HTERT RPE-1 (cell line): ENCODE data around the gene MCC.

Source experiments
- in situ Hi-C: fragments of 300-500 bp; cut with MboI; formaldehyde crosslinking; loops from 4 replicates; pipeline ENCODE4 v1.14.3; 2020; ENCODE audit warnings: low sequenced_read_pairs

The MCC gene

DNA sequence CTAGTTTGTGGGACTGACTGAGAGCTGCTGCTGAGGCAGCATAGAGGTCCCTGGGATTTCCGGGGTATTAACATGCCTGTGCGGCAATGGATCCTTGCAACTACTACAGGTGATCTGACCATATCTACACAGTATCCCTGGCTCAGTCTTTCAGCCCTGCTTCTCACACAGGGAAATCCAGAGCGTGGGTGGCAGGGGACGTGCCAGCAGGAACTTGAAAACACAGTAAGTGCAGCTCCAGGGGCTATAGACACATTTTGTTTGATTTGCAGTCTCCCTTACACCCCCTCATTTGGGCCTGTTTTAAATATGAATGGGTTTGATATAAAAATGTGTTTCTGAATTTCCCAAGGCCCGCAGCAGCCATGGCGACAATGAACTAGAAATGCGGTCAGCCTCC lies 302.2 kb downstream of the MCC start:
- in situ Hi-C loops, result no loop called here

- in situ Hi-C loops, result no loop called here
Measured at GRCh38 chr5:113183694-113184093, 304.6 kb downstream of the MCC start.

DNA sequence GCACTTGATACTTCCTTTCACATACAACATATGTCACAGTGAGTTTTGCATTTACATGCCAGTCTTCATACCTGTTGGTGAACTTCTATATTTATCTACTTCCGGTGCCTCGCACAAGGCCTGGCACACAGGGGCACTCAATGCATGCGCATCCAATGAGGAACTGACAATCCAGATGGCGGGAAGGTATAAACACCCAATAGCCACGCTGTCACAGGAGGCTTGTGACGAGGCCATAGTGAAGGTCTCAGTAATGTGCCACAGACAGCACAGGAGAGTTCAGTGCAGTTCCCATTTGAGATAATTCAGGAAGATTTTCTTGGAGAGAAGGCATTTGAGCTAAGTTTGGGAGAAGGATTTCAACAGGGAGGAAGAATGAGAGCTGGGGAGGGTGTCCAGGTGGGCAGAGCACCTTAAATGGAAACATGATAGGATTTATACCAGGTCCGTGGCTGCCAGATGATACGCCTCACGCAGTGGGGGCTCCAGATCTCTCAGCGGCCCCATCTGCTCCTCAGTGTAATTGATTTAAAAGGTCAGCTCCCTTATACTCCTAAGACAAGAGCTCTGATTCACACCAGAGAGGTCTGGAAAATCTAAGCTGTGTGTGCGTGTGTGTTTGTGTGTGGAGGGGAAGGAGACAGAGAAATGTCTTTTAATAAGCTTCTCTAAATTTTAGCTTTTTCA lies 305.5 kb downstream of the MCC start:
- in situ Hi-C loops, result no loop called here

DNA sequence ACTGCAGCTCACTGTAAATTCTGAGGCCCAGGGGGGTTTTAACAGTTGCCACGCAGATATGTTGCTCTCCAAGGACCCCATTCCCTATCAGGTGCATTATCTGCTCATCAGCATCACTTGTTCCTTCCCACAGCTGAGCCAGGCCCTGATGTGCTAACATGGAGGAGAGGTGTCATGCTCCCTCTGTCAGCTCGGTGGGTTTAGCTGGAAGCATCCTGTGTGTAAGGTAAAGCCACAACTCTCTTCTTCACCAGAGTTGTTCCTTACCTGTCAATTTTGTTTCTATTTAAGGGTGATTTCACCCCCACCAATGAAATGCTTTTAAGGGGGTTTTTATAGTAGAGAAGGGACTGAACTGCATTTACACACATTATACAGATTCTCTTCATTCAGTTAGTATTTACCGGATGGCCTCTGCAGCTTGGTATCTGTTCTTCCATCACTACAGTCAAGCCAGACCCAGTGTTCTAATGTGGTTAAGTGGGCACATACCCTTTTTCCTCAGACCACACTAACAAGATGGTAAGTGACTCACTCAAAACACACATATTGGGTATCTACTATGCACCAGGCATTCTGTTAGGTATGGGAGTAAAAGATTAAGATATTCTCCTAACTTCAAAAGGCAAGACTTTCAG lies 306.3 kb downstream of the MCC start:
- in situ Hi-C loops, result no loop called here

GRCh38 chr5:113181409-113181808 lies 306.8 kb downstream of the MCC start:
- in situ Hi-C loops, result no loop called here

DNA sequence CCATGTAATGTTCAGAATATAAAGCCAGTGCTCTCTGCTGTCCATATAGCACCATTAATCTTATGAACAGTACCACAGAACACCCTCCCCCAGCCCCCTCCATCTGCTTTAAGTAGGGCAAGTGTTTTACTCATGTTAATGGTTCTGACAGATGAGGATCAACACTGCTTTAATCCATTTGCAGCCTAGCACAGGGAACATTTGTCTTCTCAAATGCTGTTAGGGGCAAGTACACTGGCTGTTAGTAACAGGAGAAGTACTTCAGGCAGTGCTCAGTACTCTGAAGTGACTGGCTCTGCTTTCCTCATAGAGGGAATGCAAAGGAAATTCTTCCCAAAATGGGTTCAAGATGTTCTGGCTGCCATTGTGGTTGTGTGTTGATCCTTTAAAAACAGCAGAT lies 309.1 kb downstream of the MCC start:
- in situ Hi-C loops, result no loop called here

DNA sequence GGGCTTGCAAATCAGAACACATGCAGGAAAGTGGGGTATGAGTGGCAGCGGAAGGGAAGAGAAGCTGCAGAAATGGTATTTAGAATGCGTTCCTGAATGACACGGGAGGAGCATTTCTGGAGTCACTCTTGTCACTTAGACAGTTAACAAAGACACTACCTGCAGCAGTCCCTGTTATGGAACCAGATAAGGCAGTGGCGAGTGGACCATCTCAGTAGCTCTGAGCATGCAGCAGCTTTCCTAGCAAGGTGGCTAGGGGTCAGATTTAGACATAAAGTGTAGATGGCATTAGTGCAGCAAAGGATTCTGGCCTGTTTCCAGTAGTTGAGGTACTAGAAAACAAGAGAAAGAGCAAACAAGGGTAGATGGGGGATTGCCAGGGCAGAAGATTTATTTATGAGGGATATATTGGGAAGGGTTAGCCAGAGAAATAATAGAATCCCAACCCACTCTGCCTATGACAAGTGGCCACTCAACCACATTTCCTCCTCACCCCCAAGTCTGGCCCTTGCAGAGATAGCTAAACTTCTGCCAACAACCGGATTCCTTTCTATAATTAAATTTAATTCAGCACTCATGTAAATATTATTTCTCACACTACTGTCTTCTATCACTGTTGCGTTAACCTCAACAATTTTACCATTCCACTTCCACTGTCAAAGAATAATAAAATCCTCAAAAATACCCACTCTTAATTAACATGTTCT lies 310.0 kb downstream of the MCC start:
- in situ Hi-C loops, result no loop called here

DNA sequence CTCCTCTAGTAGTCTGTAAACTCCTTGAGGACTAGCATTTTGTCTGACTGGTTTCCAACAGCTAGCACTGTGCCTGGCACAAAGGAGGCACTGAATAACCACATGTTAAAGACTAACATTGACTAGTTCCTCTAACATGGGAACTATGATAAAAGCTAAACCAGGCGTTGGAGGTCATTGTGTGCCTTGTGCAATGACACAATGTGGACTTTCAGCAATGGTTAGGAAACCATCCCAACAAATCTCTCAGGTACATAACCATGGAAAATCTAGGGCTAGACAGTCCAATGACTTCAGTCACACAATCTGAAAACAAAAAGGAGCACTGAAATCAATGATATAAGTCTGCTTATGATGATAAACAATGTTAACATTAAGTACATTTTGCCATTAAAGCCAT lies 311.0 kb downstream of the MCC start:
- in situ Hi-C loops, result no loop called here

DNA sequence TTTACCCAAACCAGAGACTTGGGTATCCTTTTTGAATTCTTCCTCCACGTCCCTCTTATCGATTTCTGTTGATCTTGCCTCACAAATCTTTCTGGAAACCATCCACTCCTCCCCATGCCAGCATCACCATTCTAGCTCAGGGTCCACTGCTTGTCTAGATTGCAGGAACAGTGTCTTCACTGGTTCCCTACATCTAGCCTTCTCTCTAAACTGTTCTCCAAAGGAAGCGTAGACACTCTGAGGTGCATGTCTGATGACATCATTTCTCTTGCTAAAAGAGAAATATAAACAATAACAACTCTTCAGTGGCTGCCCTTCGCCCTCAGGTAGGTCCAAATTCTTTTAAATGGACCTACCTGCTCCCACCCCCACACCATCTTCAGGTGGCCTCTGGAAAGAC lies 311.5 kb downstream of the MCC start:
- in situ Hi-C loops, result no loop called here

GRCh38 chr5:113176196-113176595 lies 312.1 kb downstream of the MCC start:
- in situ Hi-C loops, result no loop called here

GRCh38 chr5:113172231-113172826 lies 315.9 kb downstream of the MCC start:
- in situ Hi-C loops, result no loop called here

DNA sequence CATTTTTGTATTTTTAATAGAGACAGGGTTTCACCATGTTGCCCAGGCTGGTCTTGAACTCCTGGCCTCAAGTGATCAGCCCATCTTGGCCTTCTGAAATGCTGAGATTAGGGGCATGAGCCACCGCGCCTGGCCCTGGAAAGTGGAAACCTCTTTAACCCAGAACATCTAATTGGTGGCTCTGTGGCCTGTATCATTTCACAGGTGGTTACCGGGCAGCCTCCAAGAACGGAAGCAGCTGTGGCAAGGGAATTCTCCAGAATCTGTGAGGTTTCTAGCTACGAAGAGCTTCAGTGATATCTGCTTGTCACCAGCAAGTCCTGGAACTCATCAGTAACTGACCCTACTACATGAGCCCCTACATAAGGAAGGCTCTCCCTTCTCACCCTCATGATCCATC lies 316.7 kb downstream of the MCC start:
- in situ Hi-C loops, result no loop called here

DNA sequence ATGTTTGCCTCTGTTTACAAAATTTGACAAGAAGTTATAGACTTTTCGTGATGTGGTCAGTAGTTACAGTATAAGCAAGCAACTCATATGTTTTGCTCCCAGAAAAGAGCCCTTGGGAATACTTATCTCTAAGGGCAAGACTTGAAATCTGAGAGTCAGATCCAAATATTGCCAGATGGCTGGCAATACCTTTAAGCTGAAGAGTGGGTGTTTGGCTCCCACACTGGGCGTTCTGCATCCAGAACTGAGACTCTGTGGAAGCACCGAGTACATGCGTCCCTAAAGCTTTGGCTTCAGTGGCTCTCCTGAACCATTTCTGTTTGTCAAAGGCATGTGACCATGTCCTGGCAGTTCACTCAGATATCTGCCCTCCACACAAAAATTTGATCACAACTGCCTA lies 317.5 kb downstream of the MCC start:
- in situ Hi-C loops, result no loop called here

DNA sequence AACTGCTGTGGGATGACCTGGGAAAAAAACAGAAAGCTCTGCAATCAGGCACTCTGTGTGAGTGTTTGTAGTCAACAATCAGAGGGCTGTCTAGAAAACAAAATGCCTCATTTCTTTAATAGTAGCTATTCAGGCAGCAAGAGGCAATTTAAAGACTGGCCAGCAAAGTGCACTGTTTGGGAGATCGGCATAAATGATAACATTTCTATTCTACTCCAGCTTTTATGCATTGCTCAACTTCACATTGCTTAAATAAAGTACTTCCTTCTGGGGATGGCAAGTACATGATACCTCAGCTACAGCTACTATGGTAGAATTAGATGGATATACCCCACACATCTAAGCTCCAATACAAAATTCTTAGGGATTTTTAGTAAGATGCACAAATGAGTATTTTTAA lies 318.5 kb downstream of the MCC start:
- in situ Hi-C loops, result no loop called here

- in situ Hi-C loops, result no loop called here
Measured at GRCh38 chr5:113167985-113168384, 320.3 kb downstream of the MCC start.

GRCh38 chr5:113166852-113167366 lies 321.3 kb downstream of the MCC start:
- in situ Hi-C loops, result no loop called here

DNA sequence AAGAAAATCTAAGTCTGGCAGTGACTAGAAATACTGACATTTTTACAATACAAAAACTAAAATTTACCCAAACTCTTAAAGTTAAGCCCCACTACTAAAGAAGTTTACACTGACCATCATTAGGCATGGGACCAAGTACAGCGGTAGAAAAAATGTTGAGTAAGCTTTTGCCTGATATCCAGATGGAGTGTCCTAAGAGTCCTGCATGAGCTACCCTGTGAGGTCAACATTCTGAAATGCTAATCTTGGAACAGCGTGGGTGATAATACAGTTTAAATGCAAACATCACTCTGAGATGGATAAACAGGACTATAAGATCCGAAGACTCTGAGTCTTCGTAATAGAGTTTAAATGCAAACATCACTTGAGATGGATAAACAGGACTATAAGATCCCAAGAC lies 322.0 kb downstream of the MCC start:
- in situ Hi-C loops, result no loop called here

GRCh38 chr5:113164021-113164420 lies 324.2 kb downstream of the MCC start:
- in situ Hi-C loops, result no loop called here

GRCh38 chr5:113163328-113163727 lies 324.9 kb downstream of the MCC start:
- in situ Hi-C loops, result no loop called here

DNA sequence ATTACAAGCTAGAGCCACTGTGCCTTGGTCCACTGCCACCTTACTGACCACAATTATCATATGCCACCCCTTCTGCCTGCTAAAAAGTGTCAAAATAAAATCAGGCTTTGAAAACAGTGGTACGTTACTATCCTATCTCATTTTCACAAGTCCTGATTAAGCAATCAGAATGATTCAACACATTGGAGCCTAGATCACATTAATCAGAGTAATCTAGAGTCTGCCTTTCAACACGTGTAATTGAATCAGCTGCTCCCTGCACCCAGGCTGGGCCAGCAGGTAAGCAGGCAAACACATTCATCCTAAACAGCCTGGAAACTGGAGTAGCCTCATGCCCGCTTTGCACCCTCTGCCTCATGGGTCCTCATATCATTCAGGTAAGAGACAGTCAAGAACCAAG lies 325.5 kb downstream of the MCC start:
- in situ Hi-C loops, result no loop called here

DNA sequence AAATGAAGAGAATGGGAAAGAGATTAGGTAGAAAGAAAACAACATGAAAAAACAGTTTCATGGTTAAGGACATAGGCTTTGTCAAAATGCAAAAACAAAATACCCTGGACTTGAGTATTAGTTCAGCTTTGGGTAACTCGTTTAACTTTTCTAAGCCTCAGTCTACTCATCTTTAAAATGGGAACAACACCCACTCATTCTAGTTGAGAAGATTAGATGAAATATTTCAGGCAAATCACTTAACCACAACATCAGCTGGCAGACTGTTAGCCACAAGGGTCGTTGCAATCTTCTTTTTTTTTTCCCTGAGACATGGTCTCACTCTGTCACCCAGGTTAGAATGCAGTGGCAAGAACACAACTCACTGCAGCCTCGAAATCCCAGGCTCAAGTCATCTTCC lies 326.0 kb downstream of the MCC start:
- in situ Hi-C loops, result no loop called here

- in situ Hi-C loops, result no loop called here
Measured at GRCh38 chr5:113161806-113162205, 326.4 kb downstream of the MCC start.
